A673 (cell line): ENCODE measurements around the gene FGD6.

Source experiments
- EZH2 ChIP-seq: fragments of 200-600 bp; sonication (generic); IDR thresholded peaks from 2 replicates; pipeline ENCODE4 v1.6.1; 2017; ENCODE audit warnings: borderline replicate concordance, low read depth, mild to moderate bottlenecking, mixed read lengths, antibody characterized with exemption, low read length; ENCODE audit not compliant: poor library complexity, severe bottlenecking
- TF ChIP-seq, protein P1 (sequence below): fragments of 300-800, 200-600 bp; sonication (generic); conservative IDR thresholded peaks from 2 replicates; pipeline ENCODE4 v1.5.1; 2017; ENCODE audit warnings: low read depth, mild to moderate bottlenecking, antibody characterized with exemption, low read length, moderate library complexity, mixed read lengths

DNA sequence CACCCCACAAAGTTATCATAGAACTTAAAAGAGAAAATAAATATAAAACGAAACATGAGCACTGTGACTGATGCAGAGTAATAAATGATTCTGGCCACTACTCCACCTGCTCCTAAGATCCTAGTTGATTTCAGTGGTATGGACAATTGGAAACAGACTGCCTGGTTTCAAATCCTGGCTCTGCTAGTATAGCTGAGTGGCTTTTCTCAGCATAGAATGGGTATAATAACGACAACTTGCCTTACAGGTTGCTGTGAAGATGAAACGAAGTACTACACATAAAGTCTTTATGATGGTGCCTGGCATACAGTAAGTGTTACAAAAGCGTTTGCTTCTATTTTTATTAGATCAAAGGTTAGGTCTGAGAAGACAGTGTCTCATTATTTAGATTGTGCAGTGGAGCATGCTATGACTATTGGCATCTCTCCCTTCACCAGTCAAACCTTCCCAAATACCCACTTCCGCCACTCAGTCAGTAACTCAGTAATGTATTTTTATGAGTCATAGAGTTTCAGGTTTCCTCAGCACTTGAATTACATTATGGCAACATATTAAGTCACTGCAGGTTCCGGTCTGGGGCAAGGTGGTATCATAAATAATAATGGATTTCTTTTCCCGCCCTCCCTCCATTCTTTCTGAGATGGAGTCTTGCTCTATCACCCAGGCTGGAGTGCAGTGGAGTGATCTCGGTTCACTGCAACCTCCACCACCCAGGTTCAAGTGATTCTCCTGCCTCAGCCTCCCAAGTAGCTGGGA is 114.2 kb downstream of the FGD6 start:
- TF ChIP-seq, protein P1, sequence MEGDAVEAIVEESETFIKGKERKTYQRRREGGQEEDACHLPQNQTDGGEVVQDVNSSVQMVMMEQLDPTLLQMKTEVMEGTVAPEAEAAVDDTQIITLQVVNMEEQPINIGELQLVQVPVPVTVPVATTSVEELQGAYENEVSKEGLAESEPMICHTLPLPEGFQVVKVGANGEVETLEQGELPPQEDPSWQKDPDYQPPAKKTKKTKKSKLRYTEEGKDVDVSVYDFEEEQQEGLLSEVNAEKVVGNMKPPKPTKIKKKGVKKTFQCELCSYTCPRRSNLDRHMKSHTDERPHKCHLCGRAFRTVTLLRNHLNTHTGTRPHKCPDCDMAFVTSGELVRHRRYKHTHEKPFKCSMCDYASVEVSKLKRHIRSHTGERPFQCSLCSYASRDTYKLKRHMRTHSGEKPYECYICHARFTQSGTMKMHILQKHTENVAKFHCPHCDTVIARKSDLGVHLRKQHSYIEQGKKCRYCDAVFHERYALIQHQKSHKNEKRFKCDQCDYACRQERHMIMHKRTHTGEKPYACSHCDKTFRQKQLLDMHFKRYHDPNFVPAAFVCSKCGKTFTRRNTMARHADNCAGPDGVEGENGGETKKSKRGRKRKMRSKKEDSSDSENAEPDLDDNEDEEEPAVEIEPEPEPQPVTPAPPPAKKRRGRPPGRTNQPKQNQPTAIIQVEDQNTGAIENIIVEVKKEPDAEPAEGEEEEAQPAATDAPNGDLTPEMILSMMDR = no peak
- TF ChIP-seq EZH2 = no peak
